Naive thymus-derived CD8-positive, alpha-beta T cell (primary cell): Measurements from ENCODE around the gene NINL. TPM values are rescaled to one million over a fixed set of nuclear protein-coding genes. Genes with fewer than 3 reads are reported as not detected.
A peak's percentile ranks its signal among the peaks of the same experiment; 100 is the strongest.

ENCODE experiments used
- ATAC-seq, 2 donors: fragments of 150-1000 bp; cut with Tn5 transposase in 1 of 2; sonication (Bioruptor Pico), chemical (Tn5 transposase) in 1 of 2; 1 replicate in 1 of 2; 2 replicates in 1 of 2; pipeline ENCODE4 v1.10.0; 2021; ENCODE audit warnings: mild to moderate bottlenecking in 2 of 2, moderate library complexity in 2 of 2
- POLR2A ChIA-PET: fragments of 350-600 bp; sonication (Branson Sonifier 250); formaldehyde crosslinking; loops from one replicate; lab custom pipeline; 2021; ENCODE audit warnings: antibody characterized with exemption; lab: Charles Lee
- DNase-seq, 10 donors: peaks; one replicate each; pipeline versions ENCODE4 v3.0.0 to v3.0.0-alpha.2; 2020 to 2022
- H3K27ac Mint-ChIP-seq, 10 donors: one replicate each; pipeline ENCODE4 v1.8.0; 2020 to 2022; ENCODE audit warnings: mild to moderate bottlenecking in 10 of 10, mixed read lengths in 10 of 10, moderate library complexity in 4 of 10, inconsistent platforms in 1 of 10
- H3K27me3 Mint-ChIP-seq, 5 donors: one replicate each; pipeline ENCODE4 v1.8.0; 2021 to 2022; ENCODE audit warnings: mixed read lengths in 5 of 5
- H3K36me3 Mint-ChIP-seq, 3 donors: one replicate each; pipeline ENCODE4 v1.8.0; 2020 to 2022; ENCODE audit warnings: mixed read lengths in 3 of 3, mild to moderate bottlenecking in 2 of 3, inconsistent platforms in 1 of 3
- H3K4me1 Mint-ChIP-seq, 4 donors: one replicate each; pipeline ENCODE4 v1.8.0; 2021 to 2022; ENCODE audit warnings: mixed read lengths in 4 of 4
- H3K4me3 Mint-ChIP-seq, 10 donors: one replicate each; pipeline ENCODE4 v1.8.0; 2020 to 2022; ENCODE audit warnings: mild to moderate bottlenecking in 10 of 10, mixed read lengths in 10 of 10, moderate library complexity in 6 of 10, inconsistent platforms in 1 of 10
- H3K9me3 Mint-ChIP-seq, 9 donors: one replicate each; pipeline ENCODE4 v1.8.0; 2020 to 2022; ENCODE audit warnings: mixed read lengths in 9 of 9, mild to moderate bottlenecking in 3 of 9, inconsistent platforms in 1 of 9, moderate library complexity in 1 of 9
- polyA plus RNA-seq, 3 donors: library from polyadenylated mRNA; unstranded; fragments of 300-500 nt; fragmentation: Illumina TruSeq; gene quantifications; one replicate each; pipeline ENCODE4 v1.2.3, GENCODE V29; 2021
- total RNA-seq, 8 experiments: library from RNA in 2 of 8; stranded (reverse) in 2 of 8; gene quantifications; one replicate each; pipeline ENCODE4 v1.2.3 and lab custom pipeline; 2021 to 2026

NINL gene
- total and polyA plus RNA-seq, 5 experiments from 2014 or later: 0.21 to 6.8 (median 0.96) TPM

DNA sequence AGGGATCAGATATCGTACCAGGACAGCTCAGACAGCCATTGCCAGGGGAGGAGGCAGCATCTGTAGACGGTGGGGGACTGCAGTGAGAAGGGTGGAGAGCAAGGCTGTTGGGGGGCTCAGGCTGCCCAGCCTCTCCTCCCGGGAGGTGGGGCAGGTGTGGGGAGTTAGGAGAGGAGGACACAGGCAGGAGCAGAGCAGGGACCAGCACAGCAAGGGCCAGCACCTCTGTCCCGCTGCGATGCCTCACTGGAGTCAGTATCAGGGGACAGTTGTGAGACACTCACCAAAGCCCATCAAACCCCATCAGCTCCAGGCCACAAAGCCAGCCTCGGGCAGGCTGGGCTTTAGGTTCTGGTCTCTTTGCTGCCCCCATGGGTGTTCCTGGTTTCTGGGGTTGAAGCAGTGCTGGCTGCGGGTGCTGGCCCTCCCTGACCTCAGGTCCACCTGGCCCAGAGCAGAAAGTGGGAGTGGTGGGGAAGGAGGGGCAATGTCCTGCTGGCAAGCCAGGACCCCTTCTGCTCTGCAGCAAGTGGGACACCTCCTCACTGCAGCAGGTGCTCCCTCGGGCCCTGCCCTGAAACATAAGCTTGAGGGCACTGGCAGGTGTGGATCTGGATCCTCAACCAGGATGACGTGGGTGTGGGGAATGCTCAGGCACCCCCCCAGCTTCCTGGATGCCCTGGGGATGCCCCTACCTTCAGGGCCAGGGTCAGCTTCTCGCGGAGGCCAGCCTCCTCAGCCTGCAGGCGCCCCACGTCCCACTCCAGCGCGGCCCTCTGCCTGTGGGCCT is 94.5 kb downstream of the NINL start:
- H3K27ac Mint-ChIP-seq: no peak overlapping the region
- POLR2A ChIA-PET: no interaction called here
- DNase-seq (no peak), ATAC-seq (no peak)
- H3K27me3 Mint-ChIP-seq: no peaks in the 10 kb centered on the region
- H3K4me1 Mint-ChIP-seq: peaks cover 5 to 9% (median 8%) of the 10 kb centered on the region in 4 donors
- no peaks in the 10 kb centered on the region for H3K9me3 Mint-ChIP-seq
- H3K36me3 Mint-ChIP-seq: no peaks in the 10 kb centered on the region
- H3K4me3 Mint-ChIP-seq: no peak overlapping the region

- no peak for ATAC-seq
Measured at GRCh38 chr20:25489221-25489871, 96.0 kb downstream of the NINL start.

GRCh38 chr20:25487975-25488374 is 97.4 kb downstream of the NINL start:
- no peaks in the 10 kb centered on the region for H3K27me3 Mint-ChIP-seq
- DNase-seq (no peak), ATAC-seq (no peak)
- peaks cover 19 to 33% (median 26%) of the 10 kb centered on the region in 4 donors for H3K4me1 Mint-ChIP-seq
- H3K4me3 Mint-ChIP-seq: no peak overlapping the region
- no peaks in the 10 kb centered on the region for H3K36me3 Mint-ChIP-seq
- H3K27ac Mint-ChIP-seq: no peak overlapping the region
- POLR2A ChIA-PET: no interaction called here
- H3K9me3 Mint-ChIP-seq: no peaks in the 10 kb centered on the region

More at GRCh38 chr20:25489221-25489871, 96.0 kb downstream of the NINL start:
- Mint-ChIP-seq H3K9me3 (no peaks in the 10 kb centered on the region), H3K36me3 (no peaks in the 10 kb centered on the region), H3K4me1 (peaks cover 14 to 24% (median 22%) of the 10 kb centered on the region in 4 donors), H3K27me3 (no peaks in the 10 kb centered on the region), H3K27ac (no peak overlapping the region), H3K4me3 (no peak overlapping the region)
- POLR2A ChIA-PET: no interaction called here
- DNase-seq: no peak

- ATAC-seq (no peak), DNase-seq (no peak)
- Mint-ChIP-seq H3K4me3 (no peak overlapping the region), H3K36me3 (no peaks in the 10 kb centered on the region), H3K9me3 (no peaks in the 10 kb centered on the region), H3K27me3 (no peaks in the 10 kb centered on the region), H3K27ac (no peak overlapping the region), H3K4me1 (peaks cover 19 to 33% (median 26%) of the 10 kb centered on the region in 4 donors)
- POLR2A ChIA-PET: no interaction called here
Measured at GRCh38 chr20:25487306-25487705, 98.0 kb downstream of the NINL start.

- peak in 1 of 2 donors; percentile 53 for ATAC-seq
- H3K9me3 Mint-ChIP-seq: peaks cover 0 to 1% (median 0%) of the 10 kb centered on the region in 9 donors
- H3K36me3 Mint-ChIP-seq: peaks cover 0 to 3% (median 0%) of the 10 kb centered on the region in 3 donors
- peak overlapping the region in 3 of 10 donors; percentile 41 to 51 (median 46) for H3K27ac Mint-ChIP-seq
- POLR2A ChIA-PET: no interaction called here
- H3K4me1 Mint-ChIP-seq: peaks cover 19 to 33% (median 26%) of the 10 kb centered on the region in 4 donors
- peak overlapping the region in 4 of 10 donors; percentile 4 to 54 (median 5) for H3K4me3 Mint-ChIP-seq
- no peak for DNase-seq
- no peaks in the 10 kb centered on the region for H3K27me3 Mint-ChIP-seq
Measured at GRCh38 chr20:25486377-25486776, 99.0 kb downstream of the NINL start.

- DNase-seq (no peak), ATAC-seq (no peak)
- POLR2A ChIA-PET: no interaction called here
- Mint-ChIP-seq H3K27me3 (no peaks in the 10 kb centered on the region), H3K4me3 (peak overlapping the region in 2 of 10 donors; percentile 13 to 23), H3K27ac (peak overlapping the region in 2 of 10 donors; percentile 46 to 55), H3K9me3 (peaks cover 0 to 1% (median 0%) of the 10 kb centered on the region in 9 donors), H3K36me3 (peaks cover 0 to 3% (median 0%) of the 10 kb centered on the region in 3 donors), H3K4me1 (peaks cover 19 to 33% (median 26%) of the 10 kb centered on the region in 4 donors)
Measured at GRCh38 chr20:25485872-25486271, 99.5 kb downstream of the NINL start.

- H3K4me3 Mint-ChIP-seq: peak overlapping the region; percentile 16 to 74 (median 65)
- H3K27me3 Mint-ChIP-seq: no peaks in the 10 kb centered on the region
- DNase-seq (peak in 2 of 10 donors; percentile 6 to 15), ATAC-seq (peak in 1 of 2 donors; percentile 57)
- POLR2A ChIA-PET: no interaction called here
- H3K9me3 Mint-ChIP-seq: peaks cover 0 to 1% (median 0%) of the 10 kb centered on the region in 9 donors
- peak overlapping the region in 8 of 10 donors; percentile 0 to 82 (median 38) for H3K27ac Mint-ChIP-seq
- H3K4me1 Mint-ChIP-seq: peaks cover 19 to 33% (median 26%) of the 10 kb centered on the region in 4 donors
- peaks cover 0 to 3% (median 0%) of the 10 kb centered on the region in 3 donors for H3K36me3 Mint-ChIP-seq
Measured at GRCh38 chr20:25484911-25485511, 100.3 kb downstream of the NINL start.

- Mint-ChIP-seq H3K27ac (peak overlapping the region in 5 of 10 donors; percentile 0 to 71 (median 34)), H3K9me3 (peaks cover 0 to 1% (median 0%) of the 10 kb centered on the region in 9 donors), H3K36me3 (peaks cover 0 to 3% (median 0%) of the 10 kb centered on the region in 3 donors), H3K4me3 (peak overlapping the region; percentile 16 to 74 (median 65)), H3K27me3 (no peaks in the 10 kb centered on the region), H3K4me1 (peaks cover 19 to 33% (median 26%) of the 10 kb centered on the region in 4 donors)
- ATAC-seq (no peak), DNase-seq (no peak)
- POLR2A ChIA-PET: no interaction called here
Measured at GRCh38 chr20:25484224-25484846, 101.0 kb downstream of the NINL start.

DNA sequence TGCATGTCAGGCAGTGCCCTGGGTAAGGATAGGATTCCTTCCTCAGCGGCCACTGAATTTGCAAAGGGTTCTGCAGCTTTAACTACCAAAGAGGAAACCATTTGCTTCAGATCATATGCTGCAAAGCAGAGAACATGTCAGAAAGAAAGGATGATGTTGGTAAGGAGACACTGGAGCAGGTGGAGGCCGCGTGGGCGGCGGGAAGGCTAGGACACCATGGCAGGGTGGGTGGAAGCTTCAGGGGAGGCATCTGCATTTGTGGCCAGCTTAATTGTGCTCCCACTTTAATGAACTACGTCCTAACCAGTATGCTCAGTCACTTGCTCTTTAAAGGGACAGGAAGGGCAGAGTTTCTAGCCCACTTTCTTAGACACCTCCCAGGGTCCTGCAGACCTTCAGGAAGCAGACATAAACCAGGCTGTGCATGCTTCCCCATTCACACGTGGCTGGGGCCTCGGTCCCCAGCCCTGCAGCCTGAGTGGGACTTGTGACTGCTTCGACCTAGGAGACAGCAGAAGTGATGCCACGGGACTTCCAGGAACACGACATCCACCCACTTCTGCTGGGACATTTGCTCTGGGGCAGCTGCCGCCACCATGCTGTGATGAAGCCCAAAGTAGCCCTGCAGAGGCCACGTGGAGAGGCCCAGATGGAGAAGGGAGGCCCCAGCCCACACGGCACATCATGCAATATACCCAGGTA is 101.7 kb downstream of the NINL start:
- ATAC-seq (no peak), DNase-seq (no peak)
- Mint-ChIP-seq H3K4me3 (peak overlapping the region in 1 of 10 donors; percentile 14), H3K27ac (peak overlapping the region in 2 of 10 donors; percentile 67 to 71), H3K27me3 (no peaks in the 10 kb centered on the region), H3K36me3 (peaks cover 0 to 3% (median 0%) of the 10 kb centered on the region in 3 donors), H3K4me1 (peaks cover 19 to 33% (median 26%) of the 10 kb centered on the region in 4 donors), H3K9me3 (peaks cover 0 to 1% (median 0%) of the 10 kb centered on the region in 9 donors)
- POLR2A ChIA-PET: no interaction called here

GRCh38 chr20:25481918-25482253 is 103.4 kb downstream of the NINL start:
- Mint-ChIP-seq H3K9me3 (peaks cover 0 to 1% (median 0%) of the 10 kb centered on the region in 9 donors), H3K27me3 (no peaks in the 10 kb centered on the region), H3K4me1 (peaks cover 19 to 33% (median 26%) of the 10 kb centered on the region in 4 donors), H3K27ac (no peak overlapping the region), H3K4me3 (no peak overlapping the region), H3K36me3 (peaks cover 0 to 5% (median 0%) of the 10 kb centered on the region in 3 donors)
- DNase-seq: no peak
- ATAC-seq: no peak
- POLR2A ChIA-PET: no interaction called here

- no peak for DNase-seq
Measured at GRCh38 chr20:25481235-25481917, 104.0 kb downstream of the NINL start.

More at GRCh38 chr20:25481235-25481917, 104.0 kb downstream of the NINL start:
- Mint-ChIP-seq H3K4me1 (peaks cover 16 to 28% (median 22%) of the 10 kb centered on the region in 4 donors), H3K36me3 (peaks cover 0 to 5% (median 0%) of the 10 kb centered on the region in 3 donors), H3K4me3 (no peak overlapping the region), H3K27me3 (no peaks in the 10 kb centered on the region), H3K27ac (peak overlapping the region in 1 of 10 donors; percentile 59), H3K9me3 (peaks cover 0 to 1% (median 0%) of the 10 kb centered on the region in 9 donors)
- POLR2A ChIA-PET: no interaction called here
- ATAC-seq: no peak
